Articular chondrocyte of knee joint (primary cell): ENCODE data around the gene MAGEB16. TPM values are rescaled to one million over a fixed set of nuclear protein-coding genes. Genes with fewer than 3 reads are reported as not detected.

Source experiments
- total RNA-seq: library from RNA; depleted of rRNA; stranded (reverse); fragments of >200 nt; gene quantifications from 2 replicates; pipeline ENCODE4 v1.2.3, GENCODE V29; 2012

The MAGEB16 gene
- not detected in 2 replicates for total RNA-seq

GRCh38 chrX:35798042-35798441 lies at the start of gene MAGEB16:
Gene MAGEB16 (plus strand): TSS chrX:35798342. CDS start chrX:35802197, 3,855 bp downstream.

Other genes starting within 250 kb of the MAGEB16 start
- under 0.01 TPM in 1 of 2 replicates, not detected in the other for gene CFAP47, start 121.4 kb downstream of the MAGEB16 start, total RNA-seq